Neural progenitor cell (in vitro differentiated cells): ENCODE measurements around the gene FOXN3. TPM values are rescaled to one million over a fixed set of nuclear protein-coding genes. Genes with fewer than 3 reads are reported as not detected.

Experiments
- DNase-seq: peaks from one replicate; pipeline ENCODE4 v3.0.0-alpha.2; 2016; ENCODE audit warnings: low spot score
- H2AFZ ChIP-seq: fragments of 200-600 bp; sonication (generic); replicated peaks from 2 replicates; pipeline ENCODE4 v1.6.1; 2016; ENCODE audit warnings: antibody characterized with exemption
- H3F3A ChIP-seq: fragments of 200-600 bp; sonication (generic); 2 replicates; pipeline ENCODE4 v1.6.1; 2016; ENCODE audit warnings: antibody characterized with exemption, low read depth
- H3K27ac ChIP-seq: fragments of 200-600 bp; sonication (generic); 2 replicates; pipeline ENCODE4 v1.5.1; 2016; ENCODE audit warnings: mild to moderate bottlenecking
- H3K27me3 ChIP-seq: fragments of 200-600 bp; sonication (generic); 2 replicates; pipeline ENCODE4 v1.6.1; 2016; ENCODE audit warnings: mild to moderate bottlenecking, moderate library complexity
- H3K36me3 ChIP-seq: fragments of 200-600 bp; sonication (generic); 2 replicates; pipeline ENCODE4 v1.5.1; 2016
- H3K4me1 ChIP-seq: fragments of 200-600 bp; sonication (generic); 2 replicates; pipeline ENCODE4 v1.6.1; 2016; ENCODE audit warnings: mixed run types
- H3K4me2 ChIP-seq: fragments of 200-600 bp; sonication (generic); 2 replicates; pipeline ENCODE4 v1.6.1; 2016
- H3K4me3 ChIP-seq: fragments of 200-600 bp; sonication (generic); 2 replicates; pipeline ENCODE4 v1.5.1; 2016
- H3K79me2 ChIP-seq: fragments of 200-600 bp; sonication (generic); 2 replicates; pipeline ENCODE4 v1.6.1; 2016; ENCODE audit warnings: low read depth
- H3K9ac ChIP-seq: fragments of 200-600 bp; sonication (generic); 2 replicates; pipeline ENCODE4 v1.6.1; 2016
- H3K9me3 ChIP-seq: fragments of 200-600 bp; sonication (generic); 2 replicates; pipeline ENCODE4 v1.5.1; 2016; ENCODE audit warnings: low read depth
- H4K20me1 ChIP-seq: fragments of 200-600 bp; sonication (generic); 2 replicates; pipeline ENCODE4 v1.6.1; 2016; ENCODE audit warnings: low read depth
- H3K27ac Mint-ChIP-seq: 3 replicates; pipeline ENCODE4 v1.8.0; 2021; ENCODE audit warnings: mixed read lengths
- H3K27me3 Mint-ChIP-seq: 2 replicates; pipeline ENCODE4 v1.8.0; 2022; ENCODE audit warnings: low read depth, mild to moderate bottlenecking, inconsistent platforms, moderate library complexity, mixed read lengths; ENCODE audit not compliant: insufficient read depth
- H3K36me3 Mint-ChIP-seq: 3 replicates; pipeline ENCODE4 v1.8.0; 2021; ENCODE audit warnings: mixed read lengths
- H3K4me1 Mint-ChIP-seq: 3 replicates; pipeline ENCODE4 v1.8.0; 2021; ENCODE audit warnings: mixed read lengths
- H3K4me3 Mint-ChIP-seq: 3 replicates; pipeline ENCODE4 v1.8.0; 2021; ENCODE audit warnings: mild to moderate bottlenecking, moderate library complexity, mixed read lengths
- H3K9me3 Mint-ChIP-seq: 3 replicates; pipeline ENCODE4 v1.8.0; 2020; ENCODE audit warnings: mixed read lengths
- EZH2 ChIP-seq: fragments of 200-600 bp; sonication (generic); IDR thresholded peaks from 2 replicates; pipeline ENCODE4 v1.6.1; 2017; ENCODE audit warnings: antibody characterized with exemption, mild to moderate bottlenecking, moderate library complexity
- EZH2phosphoT487 ChIP-seq: fragments of 200-600 bp; sonication (generic); IDR thresholded peaks from 2 replicates; pipeline ENCODE4 v1.6.1; 2017; ENCODE audit warnings: antibody characterized with exemption
- total RNA-seq: library from RNA; depleted of rRNA; stranded (reverse); fragments of >200 nt; gene quantifications from 2 replicates; pipeline ENCODE4 v1.2.3, GENCODE V29; 2015; ENCODE audit warnings: low replicate concordance
- TF ChIP-seq, protein P1 (sequence below): fragments of 200-600 bp; sonication (generic); IDR thresholded peaks from 2 replicates; pipeline ENCODE4 v1.5.1; 2017; ENCODE audit warnings: antibody characterized with exemption, mild to moderate bottlenecking

The FOXN3 gene
- total RNA-seq, 1 donor from 2014 or later = 39.5 TPM

GRCh38 chr14:89427426-89428172 lies 10.6 kb upstream of the FOXN3 start:
- H3K36me3 ChIP-seq = no peaks in the 10 kb centered on the region
- no peak for DNase-seq
- H3K27me3 ChIP-seq = no peaks in the 10 kb centered on the region
- no peak overlapping the region for H2AFZ ChIP-seq
- Mint-ChIP-seq H3K27me3 (no peaks in the 10 kb centered on the region), H3K4me3 (no peak overlapping the region), H3K36me3 (peaks cover 2% of the 10 kb centered on the region), H3K27ac (no peak overlapping the region), H3K9me3 (peaks cover 7% of the 10 kb centered on the region), H3K4me1 (peaks cover 35% of the 10 kb centered on the region)
- no peak overlapping the region for H3K4me3 ChIP-seq
- H3K9me3 ChIP-seq = no peaks in the 10 kb centered on the region
- H4K20me1 ChIP-seq = no peaks in the 10 kb centered on the region
- H3K27ac ChIP-seq = no peak overlapping the region
- no peak overlapping the region for H3K4me2 ChIP-seq
- H3K9ac ChIP-seq = no peak overlapping the region
- TF ChIP-seq EZH2 = no peak
- TF ChIP-seq EZH2phosphoT487 = no peak
- H3K4me1 ChIP-seq = peaks cover 36% of the 10 kb centered on the region
- no peaks in the 10 kb centered on the region for H3F3A ChIP-seq
- H3K79me2 ChIP-seq = no peaks in the 10 kb centered on the region

DNA sequence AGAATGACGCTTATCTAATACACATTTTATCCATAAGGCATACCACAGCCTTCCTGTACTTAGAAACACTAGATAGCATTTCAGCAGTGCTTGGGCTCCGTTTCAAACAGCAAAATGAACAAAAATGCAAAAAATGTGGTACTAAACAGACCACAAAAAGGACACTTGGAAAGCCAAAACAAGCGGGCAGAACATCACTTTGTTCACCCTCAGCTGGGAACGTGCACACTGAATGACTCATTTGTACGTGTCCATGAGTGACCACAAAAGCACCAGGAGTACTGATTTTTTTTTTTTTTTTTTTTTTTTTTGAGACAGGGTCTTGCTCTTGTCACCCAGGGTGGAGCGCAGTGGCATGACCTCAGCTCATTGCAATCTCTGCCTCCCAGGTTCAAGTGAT lies 8.9 kb upstream of the FOXN3 start:
- Histone ChIP-seq H2AFZ (no peak overlapping the region), H3F3A (no peaks in the 10 kb centered on the region), H3K27ac (no peak overlapping the region), H3K27me3 (no peaks in the 10 kb centered on the region), H3K79me2 (no peaks in the 10 kb centered on the region), H3K4me1 (peaks cover 36% of the 10 kb centered on the region), H4K20me1 (no peaks in the 10 kb centered on the region), H3K9me3 (no peaks in the 10 kb centered on the region), H3K4me2 (no peak overlapping the region), H3K4me3 (no peak overlapping the region), H3K9ac (no peak overlapping the region), H3K36me3 (no peaks in the 10 kb centered on the region)
- TF ChIP-seq EZH2phosphoT487 (no peak), EZH2 (no peak)
- TF ChIP-seq, protein P1, sequence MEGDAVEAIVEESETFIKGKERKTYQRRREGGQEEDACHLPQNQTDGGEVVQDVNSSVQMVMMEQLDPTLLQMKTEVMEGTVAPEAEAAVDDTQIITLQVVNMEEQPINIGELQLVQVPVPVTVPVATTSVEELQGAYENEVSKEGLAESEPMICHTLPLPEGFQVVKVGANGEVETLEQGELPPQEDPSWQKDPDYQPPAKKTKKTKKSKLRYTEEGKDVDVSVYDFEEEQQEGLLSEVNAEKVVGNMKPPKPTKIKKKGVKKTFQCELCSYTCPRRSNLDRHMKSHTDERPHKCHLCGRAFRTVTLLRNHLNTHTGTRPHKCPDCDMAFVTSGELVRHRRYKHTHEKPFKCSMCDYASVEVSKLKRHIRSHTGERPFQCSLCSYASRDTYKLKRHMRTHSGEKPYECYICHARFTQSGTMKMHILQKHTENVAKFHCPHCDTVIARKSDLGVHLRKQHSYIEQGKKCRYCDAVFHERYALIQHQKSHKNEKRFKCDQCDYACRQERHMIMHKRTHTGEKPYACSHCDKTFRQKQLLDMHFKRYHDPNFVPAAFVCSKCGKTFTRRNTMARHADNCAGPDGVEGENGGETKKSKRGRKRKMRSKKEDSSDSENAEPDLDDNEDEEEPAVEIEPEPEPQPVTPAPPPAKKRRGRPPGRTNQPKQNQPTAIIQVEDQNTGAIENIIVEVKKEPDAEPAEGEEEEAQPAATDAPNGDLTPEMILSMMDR = no peak
- Mint-ChIP-seq H3K27me3 (no peaks in the 10 kb centered on the region), H3K4me3 (no peak overlapping the region), H3K36me3 (peaks cover 2% of the 10 kb centered on the region), H3K27ac (no peak overlapping the region), H3K9me3 (peaks cover 7% of the 10 kb centered on the region), H3K4me1 (peaks cover 37% of the 10 kb centered on the region)
- DNase-seq = no peak

DNA sequence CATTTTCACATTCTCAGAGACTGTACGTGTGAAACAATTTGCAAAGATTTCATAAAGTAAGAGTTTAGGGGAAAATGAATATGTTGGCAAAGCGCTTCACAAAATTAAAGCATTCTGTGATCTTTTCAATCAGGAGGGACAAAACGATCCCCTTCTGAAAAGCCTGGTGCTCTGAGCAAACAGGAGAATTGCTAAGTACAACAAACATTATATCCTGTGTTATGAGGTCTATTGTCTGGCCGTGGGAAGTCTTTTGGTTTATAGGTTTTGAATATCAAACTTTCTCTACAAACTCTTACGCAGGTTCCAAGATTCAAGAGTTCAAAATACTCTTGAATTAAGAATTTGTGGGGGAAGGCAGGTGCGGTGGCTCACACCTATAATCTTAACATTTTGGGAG lies 7.2 kb upstream of the FOXN3 start:
- Mint-ChIP-seq H3K36me3 (peaks cover 2% of the 10 kb centered on the region), H3K4me3 (no peak overlapping the region), H3K27ac (peak overlapping the region; percentile 29), H3K4me1 (peaks cover 24% of the 10 kb centered on the region), H3K9me3 (peaks cover 7% of the 10 kb centered on the region), H3K27me3 (no peaks in the 10 kb centered on the region)
- H3K9me3 ChIP-seq = no peaks in the 10 kb centered on the region
- no peaks in the 10 kb centered on the region for H4K20me1 ChIP-seq
- H3F3A ChIP-seq = no peaks in the 10 kb centered on the region
- H3K36me3 ChIP-seq = no peaks in the 10 kb centered on the region
- no peak overlapping the region for H3K9ac ChIP-seq
- DNase-seq = no peak
- H3K79me2 ChIP-seq = no peaks in the 10 kb centered on the region
- H3K4me2 ChIP-seq = no peak overlapping the region
- no peak overlapping the region for H3K4me3 ChIP-seq
- no peaks in the 10 kb centered on the region for H3K27me3 ChIP-seq
- H3K4me1 ChIP-seq = peaks cover 20% of the 10 kb centered on the region
- no peak for TF ChIP-seq EZH2phosphoT487
- TF ChIP-seq, protein P1 = no peak
- no peak for TF ChIP-seq EZH2
- H3K27ac ChIP-seq = no peak overlapping the region
- H2AFZ ChIP-seq = no peak overlapping the region

DNA sequence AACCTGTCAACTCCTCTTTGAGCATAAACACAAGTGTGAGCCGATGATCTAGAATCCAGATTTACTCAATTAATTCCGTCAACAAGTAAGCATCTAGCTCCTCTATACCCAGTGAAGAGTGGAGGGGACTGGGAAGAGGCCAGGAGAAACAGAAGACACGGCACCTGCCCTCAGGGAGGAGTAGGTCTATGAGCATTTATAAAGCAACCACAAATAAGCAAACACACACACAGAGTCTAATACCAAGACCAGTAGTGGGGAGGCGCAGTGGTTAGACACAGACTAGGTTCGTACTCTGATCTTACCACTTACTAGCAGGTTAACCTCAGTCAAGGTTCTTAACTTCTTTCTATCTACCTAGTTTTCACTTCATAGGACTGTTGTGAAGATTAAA lies 5.9 kb upstream of the FOXN3 start:
- Histone ChIP-seq H2AFZ (no peak overlapping the region), H3K4me3 (no peak overlapping the region), H3K4me1 (peaks cover 8% of the 10 kb centered on the region), H3K79me2 (no peaks in the 10 kb centered on the region), H3F3A (no peaks in the 10 kb centered on the region), H3K27me3 (no peaks in the 10 kb centered on the region), H3K4me2 (no peak overlapping the region), H3K9ac (no peak overlapping the region), H3K9me3 (no peaks in the 10 kb centered on the region), H3K27ac (no peak overlapping the region), H3K36me3 (no peaks in the 10 kb centered on the region), H4K20me1 (no peaks in the 10 kb centered on the region)
- Mint-ChIP-seq H3K27me3 (peaks cover 2% of the 10 kb centered on the region), H3K27ac (no peak overlapping the region), H3K4me1 (peaks cover 19% of the 10 kb centered on the region), H3K9me3 (peaks cover 7% of the 10 kb centered on the region), H3K36me3 (peaks cover 2% of the 10 kb centered on the region), H3K4me3 (no peak overlapping the region)
- no peak for TF ChIP-seq EZH2phosphoT487
- TF ChIP-seq, protein P1 = no peak
- no peak for TF ChIP-seq EZH2
- no peak for DNase-seq
